GM15510 (cell line): ENCODE data around the gene RHPN2.

Experiments
- POLR2A ChIP-seq: IDR thresholded peaks from 3 replicates; pipeline ENCODE4 v1.6.1; 2011; ENCODE audit warnings: borderline replicate concordance; ENCODE audit not compliant: insufficient read length; ENCODE audit errors: extremely low read depth

RHPN2 gene

GRCh38 chr19:32988724-32989123 lies 76.0 kb downstream of the RHPN2 start:
- TF ChIP-seq POLR2A: no peak

- TF ChIP-seq POLR2A: no peak
These were observed 87.4 kb downstream of the RHPN2 start for GRCh38 chr19:32977280-32977679.

DNA sequence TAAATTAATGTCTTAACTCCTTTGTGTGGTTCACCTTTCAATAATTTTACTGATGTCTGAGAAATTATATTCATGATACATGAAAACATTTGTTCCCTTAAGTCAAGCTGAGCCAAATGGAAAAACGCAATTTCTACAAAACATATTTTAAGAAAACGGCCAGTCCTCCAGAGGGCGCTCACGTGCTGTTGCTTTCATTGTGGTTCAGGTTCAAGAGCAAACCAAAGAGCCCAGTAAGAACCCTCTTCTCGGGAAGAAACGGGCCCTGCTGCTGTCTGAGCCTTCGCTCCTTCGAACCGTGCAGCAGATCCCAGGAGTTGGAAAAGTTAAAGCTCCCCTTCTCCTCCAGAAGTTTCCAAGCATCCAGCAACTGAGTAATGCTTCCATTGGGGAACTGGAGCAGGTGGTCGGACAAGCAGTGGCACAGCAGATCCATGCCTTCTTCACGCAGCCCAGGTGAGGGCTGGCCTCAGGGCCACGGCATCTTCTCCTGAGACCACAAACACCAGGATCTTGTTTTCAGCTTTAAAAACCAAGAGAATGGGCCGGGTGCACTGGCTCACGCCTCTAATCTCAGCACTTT lies 88.4 kb downstream of the RHPN2 start:
- no peak for TF ChIP-seq POLR2A

DNA sequence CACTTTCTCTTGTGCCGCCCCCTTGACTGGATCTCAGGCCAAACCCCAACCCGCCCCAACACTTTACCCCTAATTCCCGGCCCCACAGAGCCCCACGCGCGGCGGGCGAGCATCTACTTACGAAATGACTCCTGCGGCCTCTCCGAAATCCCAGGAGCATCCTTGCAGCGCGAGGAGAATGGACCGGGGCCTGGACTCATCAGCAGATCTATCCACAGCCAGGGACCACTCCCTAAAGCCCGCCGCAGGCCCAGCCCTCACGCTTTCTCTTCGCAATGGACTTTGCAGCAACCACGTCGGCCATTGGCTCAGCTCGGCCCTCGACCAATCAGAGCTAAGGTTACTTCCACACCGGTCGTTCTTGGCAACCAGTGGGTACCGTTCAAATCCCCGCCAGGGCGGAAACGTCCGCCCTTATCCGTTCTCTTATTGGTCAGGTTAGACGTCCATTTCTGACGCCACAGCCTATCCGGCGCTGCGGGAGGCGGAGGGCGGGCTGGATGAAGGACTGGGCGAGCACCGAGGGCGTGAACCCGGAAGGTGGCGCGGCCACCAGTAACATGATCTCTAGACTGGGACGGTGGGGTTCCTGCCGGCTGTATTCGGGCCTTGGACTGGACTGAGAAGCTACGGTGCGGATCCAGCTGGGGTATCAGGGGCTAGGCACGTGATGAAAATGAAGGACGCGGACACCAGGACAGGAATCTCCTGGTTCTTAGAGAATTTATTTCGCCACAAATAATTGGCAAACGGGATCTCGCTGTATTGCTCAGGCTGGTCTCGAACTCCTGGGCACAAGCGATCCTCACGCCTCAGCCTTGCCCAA lies 92.8 kb downstream of the RHPN2 start, which contains the start of the genes CEP89 and FAAP24:
Gene CEP89, minus strand, starts transcription at position 244 of the 826 bp plus-strand sequence. Its CDS starts 84 bp downstream, at position 160.
Gene FAAP24, plus strand, starts transcription at position 528 of the 826 bp plus-strand sequence. CDS start 955 bp downstream, outside the sequence.
- peak; percentile 87 for TF ChIP-seq POLR2A

GRCh38 chr19:32971012-32971595 lies 93.6 kb downstream of the RHPN2 start:
- TF ChIP-seq POLR2A: no peak

DNA sequence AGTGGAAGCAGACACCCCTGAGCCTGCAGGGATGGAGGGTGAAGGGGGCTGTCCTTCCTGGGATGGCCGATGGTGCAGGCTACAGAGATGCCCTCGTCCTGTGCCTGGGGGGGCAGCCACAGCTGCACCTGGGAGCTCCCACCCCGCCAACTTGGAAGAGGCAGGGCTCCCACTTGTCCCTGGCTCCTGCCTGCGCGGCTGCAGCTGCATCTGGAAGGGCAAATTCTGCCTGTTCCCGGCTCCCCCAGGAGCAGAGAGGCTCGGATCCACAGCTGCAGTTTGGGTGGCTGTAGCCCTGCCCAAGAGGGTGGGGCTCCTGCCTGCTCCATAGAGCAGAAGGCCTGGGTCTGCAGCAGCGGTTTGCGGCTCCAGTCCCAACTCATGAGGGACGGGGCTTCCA lies 95.1 kb downstream of the RHPN2 start:
- TF ChIP-seq POLR2A: no peak

GRCh38 chr19:32966750-32967149 lies 97.9 kb downstream of the RHPN2 start:
- TF ChIP-seq POLR2A: no peak

- no peak for TF ChIP-seq POLR2A
These were observed 119.4 kb downstream of the RHPN2 start for GRCh38 chr19:32945260-32945659.

DNA sequence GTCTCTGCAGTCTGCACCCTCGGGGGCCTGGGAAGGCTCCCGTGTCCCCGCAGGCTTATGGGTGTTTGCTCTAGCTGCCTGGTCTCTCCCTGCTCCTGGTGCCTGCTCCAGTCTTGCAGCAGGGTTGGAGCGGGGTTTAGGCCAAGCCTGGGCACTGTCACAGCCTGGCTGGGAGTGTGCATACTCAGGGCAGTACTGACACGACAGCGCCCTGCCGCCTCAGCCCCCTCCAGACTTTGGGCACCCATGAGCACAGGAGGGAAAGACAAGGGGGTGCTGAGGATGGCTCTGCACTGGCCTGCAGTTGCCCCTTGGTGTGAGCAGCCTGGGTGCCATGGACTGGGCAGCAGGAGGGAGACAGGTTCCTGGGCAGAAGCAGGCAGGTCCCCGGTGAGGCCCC lies 128.6 kb downstream of the RHPN2 start:
- TF ChIP-seq POLR2A: no peak

DNA sequence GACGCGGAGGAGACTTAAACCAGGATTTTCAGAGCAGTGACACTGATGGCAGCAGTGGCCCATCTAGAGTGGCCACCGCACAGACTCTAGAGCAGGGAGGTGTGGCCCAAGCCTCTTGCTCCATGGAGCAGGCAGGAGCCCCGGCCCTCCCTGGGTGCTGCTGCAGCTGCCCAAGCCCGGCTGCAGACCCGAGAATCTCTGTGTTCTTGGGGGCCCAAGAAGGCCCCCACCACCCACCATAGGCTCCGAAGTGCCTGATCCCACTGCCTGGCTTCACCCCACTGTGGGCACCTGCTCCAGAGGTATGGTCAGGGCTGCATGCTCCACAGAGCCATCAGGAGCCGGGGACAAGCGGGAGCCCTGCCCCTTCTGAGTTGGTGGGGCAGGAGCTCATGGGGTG lies 129.1 kb downstream of the RHPN2 start:
- no peak for TF ChIP-seq POLR2A

DNA sequence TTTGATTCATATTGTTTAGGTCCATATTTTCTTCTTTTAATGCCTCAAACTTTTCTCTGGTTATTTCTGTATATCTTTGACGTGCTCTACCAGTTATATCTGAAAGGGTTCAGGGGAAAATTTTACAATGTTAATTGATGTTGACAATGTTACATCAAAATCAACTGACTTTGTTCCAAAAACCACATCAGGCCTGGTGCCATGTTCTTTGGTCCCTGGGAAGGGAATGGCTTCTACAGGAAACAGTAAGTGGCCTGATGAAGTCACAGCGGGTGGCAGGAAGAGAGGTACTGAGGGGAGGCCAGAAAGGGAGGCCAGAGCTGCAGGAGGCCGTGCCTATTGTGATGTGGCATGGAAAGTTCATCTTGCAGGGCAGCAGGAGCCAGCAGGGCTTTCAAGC lies 131.1 kb downstream of the RHPN2 start:
- no peak for TF ChIP-seq POLR2A

DNA sequence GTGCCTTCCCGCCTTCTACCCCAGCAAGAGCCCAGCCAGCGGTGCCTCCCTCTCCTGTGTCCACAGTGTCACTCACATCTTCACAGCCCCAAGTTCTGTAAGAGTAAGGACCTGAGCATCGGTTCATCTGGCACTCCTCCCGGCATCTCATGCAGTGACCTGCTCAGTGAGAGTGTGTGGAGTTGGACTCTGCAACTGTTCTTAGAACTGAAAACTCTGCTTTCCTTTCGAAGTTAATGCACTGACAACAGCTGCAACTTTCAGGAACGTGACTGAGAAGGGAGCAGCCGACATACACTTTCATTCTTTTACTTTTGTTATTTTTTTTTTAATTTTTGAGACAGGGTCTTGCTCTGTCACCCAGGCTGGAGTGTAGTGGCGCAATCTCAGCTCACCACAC lies 134.1 kb downstream of the RHPN2 start:
- no peak for TF ChIP-seq POLR2A

DNA sequence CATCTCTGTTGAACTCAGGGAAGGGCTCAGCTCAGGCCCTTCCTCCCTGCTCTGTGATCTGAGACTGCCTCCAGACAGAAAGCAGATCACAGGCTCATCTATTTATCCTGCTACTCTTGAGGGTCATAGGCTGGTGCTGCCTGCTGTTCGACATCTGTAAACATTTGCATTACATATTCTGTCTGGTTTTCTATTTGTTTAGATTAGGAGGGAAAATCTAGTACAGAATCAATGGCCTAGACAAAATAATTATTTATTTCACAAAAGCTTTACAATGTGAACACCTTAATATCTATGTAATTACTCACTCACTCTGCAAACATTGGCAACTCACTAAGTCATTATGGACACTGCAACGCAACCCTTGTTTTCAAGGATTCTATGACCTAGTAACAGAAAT lies 135.9 kb downstream of the RHPN2 start:
- TF ChIP-seq POLR2A: no peak
